CD4-positive, CD25-positive, alpha-beta regulatory T cell (primary cell): ENCODE results near the gene ABHD6. TPM values are rescaled to one million over a fixed set of nuclear protein-coding genes. Genes with fewer than 3 reads are reported as not detected.

Experiments
- polyA plus RNA-seq, 4 donors: library from polyadenylated mRNA; unstranded; fragments of 300-500 nt; fragmentation: Illumina TruSeq; gene quantifications; one replicate each; pipeline ENCODE4 v1.2.3, GENCODE V29; 2021
- total RNA-seq: library from RNA; stranded (reverse); gene quantifications from one replicate; pipeline ENCODE4 v1.2.3, GENCODE V29; 2022

Gene ABHD6
- total and polyA plus RNA-seq, 5 donors from 2014 or later: 3.8 to 7.8 (median 4.7) TPM

Other genes with a start within 250 kb of the ABHD6 start
- 40.8 TPM for gene FLNB, start 229.4 kb upstream of the ABHD6 start, total RNA-seq
- gene FLNB, start 229.4 kb upstream of the ABHD6 start, polyA plus RNA-seq: 10 to 100 TPM in 2 of 4 donors, 1 to 10 TPM in 2; 8.9 to 14.9 (median 12.2) TPM
- gene DNASE1L3, start 26.8 kb upstream of the ABHD6 start, total RNA-seq: not detected
- under 1 TPM in 1 of 4 donors, not detected in 3; 0.14 TPM for gene DNASE1L3, start 26.8 kb upstream of the ABHD6 start, polyA plus RNA-seq
- 14.3 TPM for gene RPP14, start 68.5 kb downstream of the ABHD6 start, total RNA-seq
- 1 to 10 TPM; 5.7 to 7.1 (median 6.8) TPM for gene RPP14, start 68.5 kb downstream of the ABHD6 start, polyA plus RNA-seq
- 9.7 TPM for gene HTD2, start 68.7 kb downstream of the ABHD6 start, total RNA-seq
- gene HTD2, start 68.7 kb downstream of the ABHD6 start, polyA plus RNA-seq: 10 to 100 TPM; 14.6 to 29.5 (median 22.9) TPM
- gene PXK, start 95.1 kb downstream of the ABHD6 start, total RNA-seq: 21.8 TPM
- gene PXK, start 95.1 kb downstream of the ABHD6 start, polyA plus RNA-seq: 10 to 100 TPM; 24.9 to 32.6 (median 31.9) TPM
- 40.1 TPM for gene PDHB, start 196.0 kb downstream of the ABHD6 start, total RNA-seq
- gene PDHB, start 196.0 kb downstream of the ABHD6 start, polyA plus RNA-seq: 100 to 1,000 TPM; 116 to 159 (median 133) TPM